Fibroblast of skin of abdomen (primary cell): ENCODE results near the gene SLC39A11. TPM values are rescaled to one million over a fixed set of nuclear protein-coding genes. Genes with fewer than 3 reads are reported as not detected.
"Not testable (repeated sequence)": the region's sequence is repeated elsewhere in the genome, so short reads cannot be mapped to it uniquely, and the experiment has no call there.

Experiments used
- DNase-seq: peaks from one replicate; pipeline ENCODE4 v3.0.0-alpha.2; 2013
- polyA plus RNA-seq, 2 experiments: library from polyadenylated mRNA; unstranded; fragments of 120-200 nt; gene quantifications; one replicate each; pipeline ENCODE4 v1.2.1, GENCODE V29; 2013; ENCODE audit not compliant: insufficient read length in 2 of 2

The SLC39A11 gene, protein sequence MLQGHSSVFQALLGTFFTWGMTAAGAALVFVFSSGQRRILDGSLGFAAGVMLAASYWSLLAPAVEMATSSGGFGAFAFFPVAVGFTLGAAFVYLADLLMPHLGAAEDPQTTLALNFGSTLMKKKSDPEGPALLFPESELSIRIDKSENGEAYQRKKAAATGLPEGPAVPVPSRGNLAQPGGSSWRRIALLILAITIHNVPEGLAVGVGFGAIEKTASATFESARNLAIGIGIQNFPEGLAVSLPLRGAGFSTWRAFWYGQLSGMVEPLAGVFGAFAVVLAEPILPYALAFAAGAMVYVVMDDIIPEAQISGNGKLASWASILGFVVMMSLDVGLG
- polyA plus RNA-seq (2013, experiment 1 of 2; ENCODE audit: insufficient read length), result 14.7 TPM
- polyA plus RNA-seq (2013, experiment 2 of 2; ENCODE audit: insufficient read length), result 13.5 TPM

- peak; percentile 93 for DNase-seq
Observed at GRCh38 chr17:73092523-73093135, at the start of gene SLC39A11. TSS of gene SLC39A11 (minus strand) at chr17:73092688. CDS start at chr17:73088764, 3,924 bp downstream.

DNA sequence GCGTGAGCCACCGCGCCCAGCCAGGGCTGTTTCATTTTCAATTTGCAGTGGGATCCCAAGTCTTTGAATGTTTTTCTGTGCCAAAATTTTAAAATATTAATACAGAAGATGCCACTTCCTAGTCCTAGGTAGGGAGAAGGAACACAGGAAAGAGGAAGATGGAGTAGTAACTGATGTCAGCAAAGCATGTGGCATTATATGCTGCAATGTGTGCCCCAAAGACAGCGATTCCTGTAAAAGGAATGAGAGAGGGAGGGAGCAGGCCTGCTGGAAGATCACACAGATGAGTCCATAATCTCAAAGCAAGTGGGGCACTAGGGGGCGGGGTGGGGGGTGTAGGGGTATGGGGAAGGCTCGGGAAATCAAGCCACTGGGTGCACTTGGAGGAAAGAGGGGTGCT is 48.9 kb upstream of the SLC39A11 start:
- no peak for DNase-seq

GRCh38 chr17:73140566-73140965 is 48.1 kb upstream of the SLC39A11 start:
- no peak for DNase-seq

DNA sequence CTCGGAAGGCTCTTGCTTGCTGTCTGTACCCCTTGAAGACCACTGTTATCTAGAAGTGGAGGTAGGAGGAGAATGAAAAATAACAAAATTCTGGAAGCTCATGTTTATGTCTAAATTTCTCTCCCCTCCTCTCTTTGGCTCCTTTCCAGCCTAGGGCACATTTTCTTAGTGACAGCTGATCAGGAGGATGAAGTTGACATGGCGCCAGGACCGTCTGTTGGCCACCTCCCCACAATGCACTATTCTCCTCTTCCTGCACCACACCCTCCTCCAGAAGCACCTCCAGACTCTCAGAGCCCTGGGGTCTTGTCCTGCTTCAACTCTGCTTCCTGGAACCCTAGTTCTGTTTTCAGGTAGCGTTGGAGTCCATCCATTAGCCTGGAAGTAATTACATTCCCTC is 46.8 kb upstream of the SLC39A11 start:
- DNase-seq, result no peak

GRCh38 chr17:73138541-73139138 is 46.2 kb upstream of the SLC39A11 start:
- no peak for DNase-seq

GRCh38 chr17:73137376-73137775 is 44.9 kb upstream of the SLC39A11 start:
- DNase-seq, result no peak

GRCh38 chr17:73135766-73136165 is 43.3 kb upstream of the SLC39A11 start:
- no peak for DNase-seq

DNA sequence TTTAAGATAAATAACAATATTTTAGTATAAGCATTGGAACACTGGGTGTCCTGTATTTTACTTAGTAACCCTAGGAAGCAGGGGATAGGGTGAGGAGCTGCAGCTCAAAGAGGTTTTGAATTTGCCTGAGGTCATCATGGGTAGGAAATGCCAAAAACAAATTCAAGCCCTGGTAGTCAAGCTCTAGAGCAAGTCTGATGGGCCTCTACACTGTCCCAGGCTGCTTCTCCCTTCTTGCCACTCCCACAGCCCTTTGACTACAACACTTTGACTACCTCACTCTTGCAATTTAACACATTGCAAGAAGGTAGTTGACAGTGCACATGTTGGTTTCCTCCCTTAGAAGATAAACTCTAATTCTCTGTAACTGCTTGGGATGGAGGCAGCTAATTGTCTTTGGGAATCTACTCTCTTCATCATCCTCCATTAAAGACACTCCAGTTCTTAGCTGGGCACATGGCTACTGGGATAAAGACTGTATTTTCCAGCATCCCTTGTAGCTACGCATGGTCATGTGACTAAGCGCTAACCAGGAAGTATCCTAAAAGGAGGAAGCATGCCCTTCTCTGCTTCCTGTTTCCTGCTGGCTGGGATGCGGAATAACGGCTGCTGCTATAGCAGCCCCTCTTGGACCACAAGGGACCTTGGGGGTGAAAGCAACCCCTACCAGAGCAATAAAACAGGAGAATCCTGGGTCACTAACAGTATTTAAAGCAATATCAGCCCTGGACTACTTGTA is 41.6 kb upstream of the SLC39A11 start:
- no peak for DNase-seq

DNA sequence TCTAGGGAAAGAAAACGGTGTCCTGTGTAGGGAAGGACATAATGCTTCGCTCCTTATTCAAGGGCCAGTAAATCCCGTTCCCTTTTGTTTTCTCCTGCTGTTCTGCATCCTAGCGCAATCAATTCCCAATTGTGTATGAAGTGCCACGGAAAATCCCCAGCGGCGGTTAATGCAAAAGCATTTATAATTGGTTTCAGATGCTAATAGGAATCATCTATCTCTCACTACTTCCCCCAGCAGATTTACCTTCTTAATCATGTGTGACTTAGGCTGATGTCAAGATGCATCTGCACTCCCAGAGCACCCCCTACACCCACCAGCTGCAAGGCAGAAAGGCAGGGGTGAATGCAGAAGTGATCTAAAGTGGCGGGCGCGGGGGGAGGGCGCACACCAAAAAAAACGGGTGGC is 39.6 kb upstream of the SLC39A11 start:
- DNase-seq, result no peak

DNA sequence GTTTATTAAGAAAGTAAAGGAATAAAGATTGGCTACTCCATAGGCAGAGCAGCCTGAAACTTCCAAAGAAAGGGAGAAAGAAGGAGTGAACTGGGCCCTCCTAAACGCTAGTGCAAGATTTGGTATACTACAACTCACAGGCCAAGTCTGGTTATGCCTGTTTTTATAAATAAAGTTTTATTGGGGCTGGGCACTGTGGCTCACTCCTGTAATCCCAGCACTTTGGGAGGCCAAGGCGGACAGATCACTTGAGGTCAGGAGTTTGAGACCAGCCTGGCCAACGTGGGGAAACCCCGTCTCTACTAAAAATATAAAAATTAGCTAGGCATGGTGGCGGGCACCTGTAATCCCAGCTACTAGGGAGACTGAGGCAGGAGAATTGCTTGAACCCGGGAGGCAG is 39.0 kb upstream of the SLC39A11 start:
- DNase-seq, result not testable (repeated sequence)

- DNase-seq, result no peak
Observed at GRCh38 chr17:73130977-73131376, 38.5 kb upstream of the SLC39A11 start.

GRCh38 chr17:73128496-73128895 is 36.0 kb upstream of the SLC39A11 start:
- no peak for DNase-seq

GRCh38 chr17:73126716-73127473 is 34.4 kb upstream of the SLC39A11 start:
- peak; percentile 8 for DNase-seq

DNA sequence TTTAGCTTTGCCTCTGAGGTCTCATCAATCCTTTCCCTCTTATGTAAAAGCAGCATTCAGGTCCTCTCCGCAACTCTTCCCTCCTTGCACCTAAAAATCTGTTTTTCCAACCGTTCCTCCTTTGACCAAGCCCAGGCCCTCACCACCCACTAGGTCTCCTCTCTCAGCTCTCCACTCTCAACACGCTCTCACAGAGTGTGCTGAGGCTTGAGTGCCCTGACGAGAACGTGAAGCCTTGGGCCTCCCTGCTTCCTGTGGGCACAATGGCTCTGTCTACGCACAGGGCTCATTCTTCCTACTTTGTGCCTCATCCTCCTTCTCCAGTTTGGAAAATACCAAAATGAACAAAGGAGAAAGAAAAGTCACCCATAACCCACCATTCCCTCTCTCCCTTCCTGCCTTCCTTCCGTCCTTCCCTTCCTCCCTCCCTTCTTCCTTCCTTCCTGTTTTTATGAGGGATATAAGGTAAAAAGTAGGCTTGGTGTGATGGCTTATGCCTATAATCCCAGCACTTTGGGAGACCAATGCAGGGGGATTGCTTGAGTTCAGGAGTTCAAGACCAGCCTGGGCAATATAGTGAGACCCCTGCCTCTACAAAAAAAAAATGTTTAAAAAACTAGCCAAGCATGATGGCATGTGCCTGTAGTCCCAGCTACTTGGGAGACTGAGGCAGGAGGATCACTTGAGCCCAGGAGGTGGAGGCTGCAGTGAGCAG is 31.3 kb upstream of the SLC39A11 start:
- no peak for DNase-seq

DNA sequence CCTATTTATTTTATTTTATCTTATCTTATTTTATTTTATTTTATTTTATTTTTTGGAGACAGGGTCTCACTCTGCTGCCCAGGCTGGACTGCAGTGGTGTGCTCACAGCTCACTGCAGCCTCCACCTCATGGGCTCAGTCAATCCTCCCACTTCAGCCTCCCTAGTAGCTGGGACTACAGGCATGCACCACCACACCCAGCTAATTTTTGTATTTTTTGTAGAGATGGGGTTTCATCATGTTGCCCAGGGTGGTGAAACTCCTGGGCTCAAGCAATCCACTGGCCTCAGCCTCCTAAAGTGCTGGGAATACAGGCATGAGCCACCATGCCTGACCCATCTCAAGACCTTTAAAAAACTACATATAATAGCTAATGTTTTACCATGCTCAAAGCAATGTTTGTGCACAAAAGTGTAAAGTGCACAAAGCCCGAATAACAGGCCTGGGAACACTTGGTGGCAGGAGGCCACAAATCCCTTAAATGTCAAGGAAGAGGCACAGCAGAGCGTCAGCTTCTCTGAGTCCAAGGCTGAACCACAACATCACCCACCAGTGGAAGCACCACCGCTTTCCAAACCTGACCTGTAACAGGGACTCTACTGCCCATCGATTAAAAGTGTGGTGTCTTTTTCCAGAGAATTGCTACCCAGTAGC is 30.6 kb upstream of the SLC39A11 start:
- no peak for DNase-seq

- no peak for DNase-seq
Observed at GRCh38 chr17:73121506-73121905, 29.0 kb upstream of the SLC39A11 start.

DNA sequence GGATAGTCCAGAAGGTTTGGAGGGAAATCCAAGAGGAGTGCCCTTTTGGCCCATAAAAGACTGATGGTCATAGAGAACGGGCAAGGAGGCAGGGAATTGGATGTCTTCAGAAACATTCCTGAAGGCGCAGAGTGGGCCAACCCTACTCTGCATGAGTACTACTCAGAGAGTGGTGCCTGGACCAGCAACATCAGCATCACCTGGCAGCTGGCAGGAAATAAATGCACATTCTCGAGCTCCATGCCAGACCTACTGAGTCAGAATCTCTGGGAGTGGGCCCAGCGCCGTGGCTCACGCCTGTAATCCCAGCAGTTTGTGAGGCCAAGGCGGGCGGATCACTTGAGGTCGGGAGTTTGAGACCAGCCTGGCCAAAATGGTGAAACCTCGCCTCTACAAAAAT is 27.1 kb upstream of the SLC39A11 start:
- DNase-seq, result no peak

DNA sequence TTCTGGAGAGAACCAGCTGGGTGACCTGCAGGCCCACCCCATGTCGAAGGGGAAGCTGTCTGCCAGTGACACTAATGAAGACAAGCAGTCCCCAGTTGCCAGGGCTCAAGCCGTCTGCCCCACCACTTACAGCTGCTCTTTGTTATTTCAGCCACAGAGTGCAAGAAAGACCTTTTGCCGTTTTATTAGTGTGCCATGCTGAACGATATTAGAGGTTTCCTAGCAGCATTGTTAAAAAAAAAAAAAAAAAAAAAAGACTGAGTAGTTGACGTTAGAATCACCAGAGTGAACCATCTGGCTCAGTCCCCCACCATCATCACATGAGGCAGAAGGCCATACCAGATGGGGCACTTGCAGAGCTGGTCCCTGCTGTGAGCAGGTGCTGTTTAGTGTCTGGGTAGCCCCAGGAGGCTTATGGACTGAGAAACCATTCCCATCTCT is 26.5 kb upstream of the SLC39A11 start:
- no peak for DNase-seq

- DNase-seq, result no peak
Observed at GRCh38 chr17:73118139-73118538, 25.7 kb upstream of the SLC39A11 start.

DNA sequence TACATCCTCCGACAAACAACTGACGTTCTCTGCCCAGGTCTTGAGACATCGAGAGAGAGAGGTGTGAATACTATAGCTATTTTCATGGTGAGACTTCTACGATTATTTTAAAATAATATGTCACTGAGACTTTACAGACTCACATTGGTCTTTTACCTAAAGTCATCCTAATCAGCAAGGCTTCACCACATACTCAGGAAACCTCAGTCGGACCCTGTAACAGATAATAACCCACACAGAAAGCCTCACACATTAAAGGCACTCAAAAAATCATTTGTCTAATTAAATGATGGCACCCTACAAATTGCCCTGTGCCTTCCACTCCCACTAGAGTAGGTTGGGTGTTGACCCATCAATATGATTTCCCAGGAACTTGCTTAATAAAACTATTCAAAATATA is 19.8 kb upstream of the SLC39A11 start:
- no peak for DNase-seq

- DNase-seq, result no peak
Observed at GRCh38 chr17:73111386-73111785, 18.9 kb upstream of the SLC39A11 start.
